ENCODE results near the gene EXOC8. TPM values are rescaled to one million over a fixed set of nuclear protein-coding genes. Genes with fewer than 3 reads are reported as not detected.

Gene EXOC8, protein sequence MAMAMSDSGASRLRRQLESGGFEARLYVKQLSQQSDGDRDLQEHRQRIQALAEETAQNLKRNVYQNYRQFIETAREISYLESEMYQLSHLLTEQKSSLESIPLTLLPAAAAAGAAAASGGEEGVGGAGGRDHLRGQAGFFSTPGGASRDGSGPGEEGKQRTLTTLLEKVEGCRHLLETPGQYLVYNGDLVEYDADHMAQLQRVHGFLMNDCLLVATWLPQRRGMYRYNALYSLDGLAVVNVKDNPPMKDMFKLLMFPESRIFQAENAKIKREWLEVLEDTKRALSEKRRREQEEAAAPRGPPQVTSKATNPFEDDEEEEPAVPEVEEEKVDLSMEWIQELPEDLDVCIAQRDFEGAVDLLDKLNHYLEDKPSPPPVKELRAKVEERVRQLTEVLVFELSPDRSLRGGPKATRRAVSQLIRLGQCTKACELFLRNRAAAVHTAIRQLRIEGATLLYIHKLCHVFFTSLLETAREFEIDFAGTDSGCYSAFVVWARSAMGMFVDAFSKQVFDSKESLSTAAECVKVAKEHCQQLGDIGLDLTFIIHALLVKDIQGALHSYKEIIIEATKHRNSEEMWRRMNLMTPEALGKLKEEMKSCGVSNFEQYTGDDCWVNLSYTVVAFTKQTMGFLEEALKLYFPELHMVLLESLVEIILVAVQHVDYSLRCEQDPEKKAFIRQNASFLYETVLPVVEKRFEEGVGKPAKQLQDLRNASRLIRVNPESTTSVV
- total RNA-seq = 20.6 TPM
- long read RNA-seq, full-length matches to known transcripts = 7 of 7 reads
- long read RNA-seq, partial matches to known transcripts = 0 of 7 reads
- long read RNA-seq, other reads (novel, unspliced or antisense) = 0 of 7 reads

DNA sequence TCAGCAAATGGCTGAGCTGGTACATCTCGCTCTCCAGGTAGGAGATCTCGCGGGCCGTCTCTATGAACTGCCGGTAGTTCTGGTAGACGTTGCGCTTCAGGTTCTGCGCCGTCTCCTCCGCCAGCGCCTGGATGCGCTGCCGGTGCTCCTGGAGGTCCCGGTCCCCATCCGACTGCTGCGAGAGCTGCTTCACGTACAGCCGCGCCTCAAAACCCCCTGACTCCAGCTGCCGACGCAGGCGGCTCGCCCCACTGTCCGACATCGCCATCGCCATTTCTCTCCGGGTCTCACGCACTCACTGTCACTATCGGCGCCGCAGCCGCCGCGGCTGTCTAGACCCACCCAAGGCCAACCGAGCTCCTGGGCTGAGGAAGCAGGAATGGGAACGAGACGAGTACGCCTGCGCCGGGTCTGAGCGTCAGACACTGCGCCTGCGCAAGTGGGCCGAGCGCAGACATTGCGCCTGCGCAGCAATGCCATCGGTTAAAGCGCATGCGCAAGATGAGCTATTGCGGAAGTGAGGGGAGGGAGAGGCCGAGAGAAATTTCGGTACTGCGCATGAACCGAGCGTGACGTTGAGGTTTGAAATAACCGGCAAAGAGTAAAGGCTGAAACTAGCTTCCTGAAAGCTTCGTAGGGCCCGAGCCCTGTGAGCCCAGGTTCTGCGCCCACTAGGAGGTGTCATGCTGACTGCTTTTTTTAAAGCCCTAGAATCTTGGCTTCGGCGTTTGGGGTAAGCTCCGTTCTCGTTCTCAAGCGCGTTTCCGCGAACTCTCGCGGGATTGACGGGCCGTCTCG lies at the start of gene EXOC8:
EXOC8 (minus strand) TSS at position 381 of the 798 bp plus-strand sequence; CDS start at position 274, 107 bp downstream.
- peak within 1 kb of the TSS; percentile 90 for H3K4me3 ChIP-seq
- peaks cover 27% of the 10 kb centered on the region for H3K36me3 ChIP-seq
- peak within 1 kb of the TSS; percentile 96 for H3K27ac ChIP-seq
- DNase-seq (peak; percentile 94), ATAC-seq (peak; percentile 96 to 97)
- TF ChIP-seq, protein P1, sequence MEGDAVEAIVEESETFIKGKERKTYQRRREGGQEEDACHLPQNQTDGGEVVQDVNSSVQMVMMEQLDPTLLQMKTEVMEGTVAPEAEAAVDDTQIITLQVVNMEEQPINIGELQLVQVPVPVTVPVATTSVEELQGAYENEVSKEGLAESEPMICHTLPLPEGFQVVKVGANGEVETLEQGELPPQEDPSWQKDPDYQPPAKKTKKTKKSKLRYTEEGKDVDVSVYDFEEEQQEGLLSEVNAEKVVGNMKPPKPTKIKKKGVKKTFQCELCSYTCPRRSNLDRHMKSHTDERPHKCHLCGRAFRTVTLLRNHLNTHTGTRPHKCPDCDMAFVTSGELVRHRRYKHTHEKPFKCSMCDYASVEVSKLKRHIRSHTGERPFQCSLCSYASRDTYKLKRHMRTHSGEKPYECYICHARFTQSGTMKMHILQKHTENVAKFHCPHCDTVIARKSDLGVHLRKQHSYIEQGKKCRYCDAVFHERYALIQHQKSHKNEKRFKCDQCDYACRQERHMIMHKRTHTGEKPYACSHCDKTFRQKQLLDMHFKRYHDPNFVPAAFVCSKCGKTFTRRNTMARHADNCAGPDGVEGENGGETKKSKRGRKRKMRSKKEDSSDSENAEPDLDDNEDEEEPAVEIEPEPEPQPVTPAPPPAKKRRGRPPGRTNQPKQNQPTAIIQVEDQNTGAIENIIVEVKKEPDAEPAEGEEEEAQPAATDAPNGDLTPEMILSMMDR (IDR thresholded peaks at IDR 0.05) = no peak
- H3K27me3 ChIP-seq (ENCODE audit: low read depth) = no peaks in the 10 kb centered on the region
- intact Hi-C loops (cut with DNase I) = no loop called here
- peaks cover 57% of the 10 kb centered on the region for H3K4me1 ChIP-seq
- no peaks in the 10 kb centered on the region for H3K9me3 ChIP-seq

DNA sequence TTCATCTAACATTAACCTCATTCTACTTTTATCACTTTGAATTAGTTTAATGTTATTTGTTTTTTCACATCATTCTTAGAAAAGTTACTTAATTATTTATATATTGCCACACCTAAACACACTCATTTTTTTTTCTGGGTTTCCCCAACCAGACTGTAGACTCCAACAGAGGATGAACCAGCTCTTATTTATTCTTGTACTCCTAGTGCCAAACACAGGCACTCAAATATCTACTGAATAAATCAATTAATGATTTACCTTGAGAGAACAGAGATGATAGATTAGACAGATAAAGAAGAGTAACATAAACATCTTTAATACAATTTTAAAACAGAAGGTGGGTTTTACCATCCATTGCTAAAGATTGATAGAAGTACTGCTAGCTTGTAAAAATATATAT lies 48.8 kb upstream of the EXOC8 start:
- no peak overlapping the region for H3K4me3 ChIP-seq
- intact Hi-C loops (cut with DNase I) = no loop called here
- peaks cover 7% of the 10 kb centered on the region for H3K4me1 ChIP-seq
- no peaks in the 10 kb centered on the region for H3K9me3 ChIP-seq
- no peak for ATAC-seq
- H3K36me3 ChIP-seq = no peaks in the 10 kb centered on the region
- no peak for DNase-seq
- TF ChIP-seq, protein P1 (IDR thresholded peaks at IDR 0.05) = no peak
- no peaks in the 10 kb centered on the region for H3K27me3 ChIP-seq (ENCODE audit: low read depth)
- H3K27ac ChIP-seq = no peak overlapping the region

DNA sequence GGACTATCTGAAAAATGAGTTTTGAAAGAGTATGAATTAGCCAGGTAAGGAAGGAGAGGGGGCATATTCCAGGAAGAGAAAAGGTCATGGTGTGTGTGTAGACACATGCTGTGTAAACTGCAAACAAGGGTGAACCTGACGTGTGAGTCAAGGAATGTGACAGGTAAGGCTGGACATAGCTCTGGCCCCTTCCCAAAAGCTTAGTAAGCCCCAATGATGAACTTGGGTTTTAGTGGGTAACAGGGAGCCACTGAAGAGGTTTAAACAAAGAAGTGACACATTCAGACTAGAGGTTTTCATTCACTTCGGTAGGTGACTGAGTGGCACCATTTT lies 47.7 kb upstream of the EXOC8 start:
- DNase-seq = no peak
- Histone ChIP-seq H3K27ac (no peak overlapping the region), H3K27me3 (ENCODE audit: low read depth) (no peaks in the 10 kb centered on the region), H3K4me1 (peaks cover 7% of the 10 kb centered on the region), H3K9me3 (no peaks in the 10 kb centered on the region), H3K4me3 (no peak overlapping the region), H3K36me3 (no peaks in the 10 kb centered on the region)
- peak; percentile 42 to 73 for ATAC-seq
- intact Hi-C loops (cut with DNase I) = no loop called here
- TF ChIP-seq, protein P1 (IDR thresholded peaks at IDR 0.05) = no peak

DNA sequence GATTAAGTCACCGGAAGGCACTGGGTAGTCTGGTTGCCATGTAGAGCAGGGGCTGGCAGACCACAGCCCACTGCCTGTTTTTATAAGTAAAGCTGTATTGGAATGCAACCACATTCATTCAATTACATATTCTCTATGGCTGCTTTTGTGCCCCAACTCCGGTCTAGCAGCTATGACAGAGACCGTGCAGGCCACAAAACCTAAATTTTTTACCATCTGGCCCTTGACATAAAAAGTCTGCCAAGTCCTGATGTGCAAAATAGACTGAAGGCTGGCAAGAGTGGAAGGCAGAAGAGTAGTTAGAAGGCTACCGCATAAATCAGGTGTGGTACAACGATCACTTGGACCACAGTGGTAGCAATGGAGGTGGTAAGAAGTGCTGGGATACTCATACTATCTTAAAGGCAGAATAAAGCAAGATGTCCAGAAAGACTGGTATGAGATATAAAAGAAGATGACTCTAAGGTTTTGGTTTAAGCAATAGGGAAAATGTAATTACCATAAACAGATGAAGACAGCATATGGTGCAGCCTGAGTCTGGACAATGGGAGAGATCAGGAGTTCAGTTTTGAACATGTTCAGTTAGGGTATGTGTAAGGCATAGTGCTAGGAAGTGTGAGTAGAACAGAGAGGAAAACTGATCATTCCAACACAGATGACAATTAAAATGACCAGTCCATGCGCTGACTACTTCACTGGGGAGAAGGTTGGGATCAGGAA lies 47.2 kb upstream of the EXOC8 start:
- Histone ChIP-seq H3K27me3 (ENCODE audit: low read depth) (no peaks in the 10 kb centered on the region), H3K4me3 (no peak overlapping the region), H3K27ac (no peak overlapping the region), H3K9me3 (no peaks in the 10 kb centered on the region), H3K36me3 (no peaks in the 10 kb centered on the region), H3K4me1 (peaks cover 7% of the 10 kb centered on the region)
- DNase-seq (no peak), ATAC-seq (peak in 1 of 2 donors; percentile 13)
- TF ChIP-seq, protein P1 (IDR thresholded peaks at IDR 0.05) = no peak
- intact Hi-C loops (cut with DNase I) = no loop called here
